Measurements from ENCODE around the gene TMEM179B.
A peak's percentile ranks its signal among the peaks of the same experiment; 100 is the strongest.

TMEM179B gene

GRCh38 chr11:62799486-62799885 is 12.3 kb downstream of the TMEM179B start:
- Histone ChIP-seq H3K9ac (ENCODE audit: low read length) (no peak overlapping the region), H3K36me3 (replicated peaks; ENCODE audit: low read depth, low read length) (peaks cover 71% of the 10 kb centered on the region)

DNA sequence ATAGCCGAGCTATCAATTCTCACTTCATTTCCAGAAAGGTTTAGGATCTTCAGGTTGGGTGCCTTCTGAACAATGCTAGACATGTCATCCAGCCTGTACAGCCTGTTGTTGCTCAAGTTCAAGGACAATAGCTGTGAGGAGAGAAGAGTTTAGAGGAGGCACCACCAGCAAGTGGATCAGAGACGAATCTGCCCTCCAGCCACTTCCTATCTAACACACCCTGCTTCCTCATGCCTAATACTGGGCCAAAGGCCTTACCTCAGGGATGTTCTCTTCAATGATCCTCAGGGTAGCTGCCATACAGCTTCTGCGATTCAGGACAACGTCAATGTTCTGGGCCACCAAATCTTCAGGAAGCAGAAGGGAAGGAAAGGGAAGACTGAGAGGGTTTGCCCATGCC is 13.9 kb downstream of the TMEM179B start:
- Histone ChIP-seq H3K9me3 (ENCODE audit: insufficient read depth, low read length) (no peaks in the 10 kb centered on the region), H3K79me2 (ENCODE audit: low read length) (peaks cover 26% of the 10 kb centered on the region), H3K27me3 (ENCODE audit: low read depth, low read length) (no peaks in the 10 kb centered on the region), H3K4me1 (ENCODE audit: low read length) (peaks cover 21% of the 10 kb centered on the region), H3K4me3 (ENCODE audit: low read length) (no peak overlapping the region), H3K4me2 (ENCODE audit: low read length) (no peak overlapping the region), H3K36me3 (replicated peaks; ENCODE audit: low read depth, low read length) (peaks cover 58% of the 10 kb centered on the region), H2AFZ (ENCODE audit: low read depth, low read length) (no peak overlapping the region), H4K20me1 (ENCODE audit: insufficient read depth, low read length) (peaks cover 12% of the 10 kb centered on the region), H3K27ac (ENCODE audit: low read length) (no peak overlapping the region), H3K9ac (ENCODE audit: low read length) (no peak overlapping the region)
- TF ChIP-seq EZH2phosphoT487 (IDR thresholded peaks at IDR 0.05; ENCODE audit: low read depth): no peak

More at GRCh38 chr11:62799486-62799885, 12.3 kb downstream of the TMEM179B start:
- H3K4me3 ChIP-seq (ENCODE audit: low read length): no peak overlapping the region
- no peaks in the 10 kb centered on the region for H3K27me3 ChIP-seq (ENCODE audit: low read depth, low read length)
- TF ChIP-seq EZH2phosphoT487 (IDR thresholded peaks at IDR 0.05; ENCODE audit: low read depth): no peak
- TF ChIP-seq, protein P1, sequence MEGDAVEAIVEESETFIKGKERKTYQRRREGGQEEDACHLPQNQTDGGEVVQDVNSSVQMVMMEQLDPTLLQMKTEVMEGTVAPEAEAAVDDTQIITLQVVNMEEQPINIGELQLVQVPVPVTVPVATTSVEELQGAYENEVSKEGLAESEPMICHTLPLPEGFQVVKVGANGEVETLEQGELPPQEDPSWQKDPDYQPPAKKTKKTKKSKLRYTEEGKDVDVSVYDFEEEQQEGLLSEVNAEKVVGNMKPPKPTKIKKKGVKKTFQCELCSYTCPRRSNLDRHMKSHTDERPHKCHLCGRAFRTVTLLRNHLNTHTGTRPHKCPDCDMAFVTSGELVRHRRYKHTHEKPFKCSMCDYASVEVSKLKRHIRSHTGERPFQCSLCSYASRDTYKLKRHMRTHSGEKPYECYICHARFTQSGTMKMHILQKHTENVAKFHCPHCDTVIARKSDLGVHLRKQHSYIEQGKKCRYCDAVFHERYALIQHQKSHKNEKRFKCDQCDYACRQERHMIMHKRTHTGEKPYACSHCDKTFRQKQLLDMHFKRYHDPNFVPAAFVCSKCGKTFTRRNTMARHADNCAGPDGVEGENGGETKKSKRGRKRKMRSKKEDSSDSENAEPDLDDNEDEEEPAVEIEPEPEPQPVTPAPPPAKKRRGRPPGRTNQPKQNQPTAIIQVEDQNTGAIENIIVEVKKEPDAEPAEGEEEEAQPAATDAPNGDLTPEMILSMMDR (IDR thresholded peaks at IDR 0.05; ENCODE audit: low read depth, low read length): no peak
- peaks cover 9% of the 10 kb centered on the region for H4K20me1 ChIP-seq (ENCODE audit: insufficient read depth, low read length)
- H3K4me2 ChIP-seq (ENCODE audit: low read length): no peak overlapping the region
- H2AFZ ChIP-seq (ENCODE audit: low read depth, low read length): no peak overlapping the region
- no peak overlapping the region for H3K27ac ChIP-seq (ENCODE audit: low read length)
- peaks cover 20% of the 10 kb centered on the region for H3K4me1 ChIP-seq (ENCODE audit: low read length)
- peaks cover 18% of the 10 kb centered on the region for H3K79me2 ChIP-seq (ENCODE audit: low read length)
- no peaks in the 10 kb centered on the region for H3K9me3 ChIP-seq (ENCODE audit: insufficient read depth, low read length)

- peaks cover 29% of the 10 kb centered on the region for H3K79me2 ChIP-seq (ENCODE audit: low read length)
- no peaks in the 10 kb centered on the region for H3K9me3 ChIP-seq (ENCODE audit: insufficient read depth, low read length)
- TF ChIP-seq EZH2phosphoT487 (IDR thresholded peaks at IDR 0.05; ENCODE audit: low read depth): no peak
- TF ChIP-seq, protein P1 (IDR thresholded peaks at IDR 0.05; ENCODE audit: low read depth, low read length): no peak
- peak overlapping the region; percentile 89 for H3K9ac ChIP-seq (ENCODE audit: low read length)
- H2AFZ ChIP-seq (ENCODE audit: low read depth, low read length): no peak overlapping the region
- H3K4me1 ChIP-seq (ENCODE audit: low read length): peaks cover 35% of the 10 kb centered on the region
- peak overlapping the region; percentile 79 for H3K4me3 ChIP-seq (ENCODE audit: low read length)
- H3K27me3 ChIP-seq (ENCODE audit: low read depth, low read length): no peaks in the 10 kb centered on the region
- peaks cover 40% of the 10 kb centered on the region for H3K36me3 ChIP-seq (replicated peaks; ENCODE audit: low read depth, low read length)
- H4K20me1 ChIP-seq (ENCODE audit: insufficient read depth, low read length): peaks cover 12% of the 10 kb centered on the region
- peak overlapping the region; percentile 91 for H3K4me2 ChIP-seq (ENCODE audit: low read length)
- peak overlapping the region; percentile 36 for H3K27ac ChIP-seq (ENCODE audit: low read length)
These were observed 17.3 kb downstream of the TMEM179B start for GRCh38 chr11:62804310-62805075.

DNA sequence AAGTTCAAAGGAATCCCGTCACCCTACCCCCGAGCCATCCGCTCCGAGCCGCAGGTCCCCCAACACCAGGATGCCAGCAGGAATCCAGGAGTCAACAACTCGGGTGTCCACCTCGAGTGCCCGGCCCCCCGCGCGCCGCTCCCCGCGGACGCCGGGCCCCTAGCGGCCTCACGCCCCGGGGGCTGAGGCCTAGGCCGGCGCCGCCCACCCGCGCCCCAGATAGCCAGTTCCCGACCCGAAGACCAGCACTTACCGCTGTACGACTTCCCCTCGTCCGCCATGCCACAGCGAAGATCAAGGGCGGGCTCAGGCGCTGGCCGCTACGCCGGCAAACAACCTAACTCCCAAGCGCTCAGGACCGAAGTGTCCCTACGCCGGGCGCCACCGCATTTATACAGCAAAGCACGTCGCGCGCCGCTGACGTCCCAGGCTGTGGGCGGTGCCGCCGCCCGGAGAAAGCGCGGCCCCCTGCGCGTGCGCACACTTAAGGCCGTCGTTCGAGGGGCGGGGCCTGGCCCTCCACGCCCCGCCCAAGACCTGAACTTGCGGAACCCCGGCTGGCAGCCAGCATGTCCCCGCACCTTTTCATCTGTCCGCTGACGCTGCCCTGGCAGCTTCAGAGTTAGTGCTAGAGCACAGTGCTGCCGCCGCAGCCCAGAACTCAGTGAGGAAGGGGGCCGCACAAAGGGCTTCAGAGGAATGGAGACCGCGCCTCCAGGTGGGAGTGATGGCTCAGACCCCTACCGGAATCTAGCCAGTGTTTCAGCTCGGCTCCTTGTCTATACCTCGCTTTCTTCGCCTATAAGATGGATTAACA is 18.1 kb downstream of the TMEM179B start, which contains the start of gene NXF1:
Gene NXF1 (minus strand): TSS at position 365 of the 817 bp plus-strand sequence. CDS start 84 bp downstream, at position 281.
- Histone ChIP-seq H3K79me2 (ENCODE audit: low read length) (peaks cover 29% of the 10 kb centered on the region), H3K9me3 (ENCODE audit: insufficient read depth, low read length) (no peaks in the 10 kb centered on the region), H3K4me3 (ENCODE audit: low read length) (peak within 1 kb of the TSS; percentile 79), H3K9ac (ENCODE audit: low read length) (peak within 1 kb of the TSS; percentile 89), H3K27ac (ENCODE audit: low read length) (peak within 1 kb of the TSS; percentile 65), H3K36me3 (replicated peaks; ENCODE audit: low read depth, low read length) (peaks cover 32% of the 10 kb centered on the region), H4K20me1 (ENCODE audit: insufficient read depth, low read length) (peaks cover 12% of the 10 kb centered on the region), H3K27me3 (ENCODE audit: low read depth, low read length) (no peaks in the 10 kb centered on the region), H2AFZ (ENCODE audit: low read depth, low read length) (peak within 1 kb of the TSS; percentile 33; the same call in 1 of the 2 replicates), H3K4me1 (ENCODE audit: low read length) (peaks cover 35% of the 10 kb centered on the region), H3K4me2 (ENCODE audit: low read length) (peak within 1 kb of the TSS; percentile 91)
- TF ChIP-seq, protein P1 (IDR thresholded peaks at IDR 0.05; ENCODE audit: low read depth, low read length): no peak
- no peak for TF ChIP-seq EZH2phosphoT487 (IDR thresholded peaks at IDR 0.05; ENCODE audit: low read depth)

All from OCI-LY3 (cell line).